ENCODE results near the gene FAM237A. TPM values are rescaled to one million over a fixed set of nuclear protein-coding genes. Genes with fewer than 3 reads are reported as not detected.

FAM237A gene
- total and polyA plus RNA-seq, 2 experiments from 2014 or later: not detected

DNA sequence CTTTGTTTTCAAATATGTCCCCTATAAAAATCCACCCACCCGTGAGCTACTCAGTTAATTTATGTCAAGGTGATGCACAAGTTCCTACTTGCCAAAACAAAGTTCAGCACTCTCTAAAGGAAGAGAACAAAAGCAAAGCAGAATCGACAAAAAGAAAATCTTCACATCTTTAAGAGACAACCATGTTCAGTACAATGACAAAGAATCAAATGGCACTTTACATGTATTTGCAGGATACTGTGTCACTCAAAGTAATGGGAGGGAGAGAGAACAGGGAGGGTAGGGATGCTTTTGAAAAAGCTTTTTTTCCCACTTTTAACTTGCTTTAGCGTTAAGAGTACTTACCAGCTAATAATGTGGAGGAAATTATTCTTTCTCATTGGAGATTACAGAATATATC, 39.0 kb upstream of the FAM237A start:
- no peak overlapping the region for H3K27ac Mint-ChIP-seq

DNA sequence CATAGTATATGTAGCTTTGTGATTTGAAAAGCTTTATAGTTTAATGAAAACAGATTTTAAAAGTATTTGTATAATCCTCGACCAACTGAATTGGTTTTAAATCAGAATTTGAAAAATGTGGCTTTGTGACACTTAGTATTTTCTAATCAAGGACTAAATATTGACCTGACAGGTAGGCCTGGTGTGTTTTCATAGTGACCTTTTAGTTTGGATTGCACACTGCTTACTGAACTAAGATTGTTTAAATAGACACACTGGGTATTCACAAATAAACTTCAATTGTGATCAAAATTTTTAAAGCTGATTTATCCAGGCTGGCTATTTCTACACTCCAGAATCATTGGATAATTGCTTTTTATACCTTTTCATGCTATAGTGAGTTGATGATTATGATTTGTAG, 31.8 kb upstream of the FAM237A start:
- no peak overlapping the region for H3K4me3 Mint-ChIP-seq
- H3K36me3 Mint-ChIP-seq (ENCODE audit: low read depth): peaks cover 3% of the 10 kb centered on the region; the same call in 2 of the 3 replicates
- H3K27me3 Mint-ChIP-seq (ENCODE audit: insufficient read depth, low read depth, poor library complexity): peaks cover 4% of the 10 kb centered on the region
- Histone ChIP-seq H3K36me3 (ENCODE audit: insufficient read depth) (no peaks in the 10 kb centered on the region), H3K27me3 (ENCODE audit: insufficient read depth) (no peaks in the 10 kb centered on the region), H3K4me3 (no peak overlapping the region), H3K4me2 (no peak overlapping the region), H4K20me1 (replicated peaks; ENCODE audit: insufficient read depth) (no peaks in the 10 kb centered on the region), H3F3A (replicated peaks; ENCODE audit: low read depth) (no peaks in the 10 kb centered on the region), H3K9me2 (ENCODE audit: insufficient read depth) (no peaks in the 10 kb centered on the region), H2AFZ (no peak overlapping the region), H3K4me1 (ENCODE audit: insufficient read depth) (no peaks in the 10 kb centered on the region), H3K27ac (ENCODE audit: low read depth) (no peak overlapping the region), H3K79me2 (replicated peaks; ENCODE audit: insufficient read depth) (no peaks in the 10 kb centered on the region)
- no peak for DNase-seq (ENCODE audit: low spot score)
- H3K9me3 Mint-ChIP-seq: no peaks in the 10 kb centered on the region
- peaks cover 2% of the 10 kb centered on the region; the same call in 2 of the 3 replicates for H3K4me1 Mint-ChIP-seq
- TF ChIP-seq ZNF114 (CRISPR knock-in tag; IDR thresholded peaks at IDR 0.05) (no peak), ZNF331 (CRISPR knock-in tag; IDR thresholded peaks at IDR 0.05; ENCODE audit: low read depth) (no peak), STAT1 (IDR thresholded peaks at IDR 0.05; ENCODE audit: unreplicated experiment) (no peak)
- TF ChIP-seq, protein P1, sequence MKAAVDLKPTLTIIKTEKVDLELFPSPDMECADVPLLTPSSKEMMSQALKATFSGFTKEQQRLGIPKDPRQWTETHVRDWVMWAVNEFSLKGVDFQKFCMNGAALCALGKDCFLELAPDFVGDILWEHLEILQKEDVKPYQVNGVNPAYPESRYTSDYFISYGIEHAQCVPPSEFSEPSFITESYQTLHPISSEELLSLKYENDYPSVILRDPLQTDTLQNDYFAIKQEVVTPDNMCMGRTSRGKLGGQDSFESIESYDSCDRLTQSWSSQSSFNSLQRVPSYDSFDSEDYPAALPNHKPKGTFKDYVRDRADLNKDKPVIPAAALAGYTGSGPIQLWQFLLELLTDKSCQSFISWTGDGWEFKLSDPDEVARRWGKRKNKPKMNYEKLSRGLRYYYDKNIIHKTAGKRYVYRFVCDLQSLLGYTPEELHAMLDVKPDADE (IDR thresholded peaks at IDR 0.05): no peak
- H3K27ac Mint-ChIP-seq: no peak overlapping the region
- no peak for ATAC-seq

More for the DNA sequence above, 39.0 kb upstream of the FAM237A start:
- H3K9me2 ChIP-seq (ENCODE audit: insufficient read depth): no peaks in the 10 kb centered on the region
- H2AFZ ChIP-seq: no peak overlapping the region
- H3K27me3 Mint-ChIP-seq (ENCODE audit: insufficient read depth, low read depth, poor library complexity): no peaks in the 10 kb centered on the region
- H3K4me1 Mint-ChIP-seq: peaks cover 3% of the 10 kb centered on the region; the same call in 2 of the 3 replicates
- TF ChIP-seq STAT1 (IDR thresholded peaks at IDR 0.05; ENCODE audit: unreplicated experiment) (no peak), ZNF331 (CRISPR knock-in tag; IDR thresholded peaks at IDR 0.05; ENCODE audit: low read depth) (no peak), EZH2phosphoT487 (IDR thresholded peaks at IDR 0.05; ENCODE audit: unreplicated experiment) (no peak), POLR2AphosphoS5 (IDR thresholded peaks at IDR 0.05; ENCODE audit: low read depth) (no peak), NANOG (IDR thresholded peaks at IDR 0.05; ENCODE audit: borderline replicate concordance) (no peak), CREB1 (CRISPR knock-in tag; IDR thresholded peaks at IDR 0.05; ENCODE audit: low read depth) (no peak), EZH2 (IDR thresholded peaks at IDR 0.05; ENCODE audit: low read depth, unreplicated experiment) (no peak)
- TF ChIP-seq, protein P2, sequence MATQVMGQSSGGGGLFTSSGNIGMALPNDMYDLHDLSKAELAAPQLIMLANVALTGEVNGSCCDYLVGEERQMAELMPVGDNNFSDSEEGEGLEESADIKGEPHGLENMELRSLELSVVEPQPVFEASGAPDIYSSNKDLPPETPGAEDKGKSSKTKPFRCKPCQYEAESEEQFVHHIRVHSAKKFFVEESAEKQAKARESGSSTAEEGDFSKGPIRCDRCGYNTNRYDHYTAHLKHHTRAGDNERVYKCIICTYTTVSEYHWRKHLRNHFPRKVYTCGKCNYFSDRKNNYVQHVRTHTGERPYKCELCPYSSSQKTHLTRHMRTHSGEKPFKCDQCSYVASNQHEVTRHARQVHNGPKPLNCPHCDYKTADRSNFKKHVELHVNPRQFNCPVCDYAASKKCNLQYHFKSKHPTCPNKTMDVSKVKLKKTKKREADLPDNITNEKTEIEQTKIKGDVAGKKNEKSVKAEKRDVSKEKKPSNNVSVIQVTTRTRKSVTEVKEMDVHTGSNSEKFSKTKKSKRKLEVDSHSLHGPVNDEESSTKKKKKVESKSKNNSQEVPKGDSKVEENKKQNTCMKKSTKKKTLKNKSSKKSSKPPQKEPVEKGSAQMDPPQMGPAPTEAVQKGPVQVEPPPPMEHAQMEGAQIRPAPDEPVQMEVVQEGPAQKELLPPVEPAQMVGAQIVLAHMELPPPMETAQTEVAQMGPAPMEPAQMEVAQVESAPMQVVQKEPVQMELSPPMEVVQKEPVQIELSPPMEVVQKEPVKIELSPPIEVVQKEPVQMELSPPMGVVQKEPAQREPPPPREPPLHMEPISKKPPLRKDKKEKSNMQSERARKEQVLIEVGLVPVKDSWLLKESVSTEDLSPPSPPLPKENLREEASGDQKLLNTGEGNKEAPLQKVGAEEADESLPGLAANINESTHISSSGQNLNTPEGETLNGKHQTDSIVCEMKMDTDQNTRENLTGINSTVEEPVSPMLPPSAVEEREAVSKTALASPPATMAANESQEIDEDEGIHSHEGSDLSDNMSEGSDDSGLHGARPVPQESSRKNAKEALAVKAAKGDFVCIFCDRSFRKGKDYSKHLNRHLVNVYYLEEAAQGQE (IDR thresholded peaks at IDR 0.05; ENCODE audit: unreplicated experiment): no peak
- TF ChIP-seq, protein P3, sequence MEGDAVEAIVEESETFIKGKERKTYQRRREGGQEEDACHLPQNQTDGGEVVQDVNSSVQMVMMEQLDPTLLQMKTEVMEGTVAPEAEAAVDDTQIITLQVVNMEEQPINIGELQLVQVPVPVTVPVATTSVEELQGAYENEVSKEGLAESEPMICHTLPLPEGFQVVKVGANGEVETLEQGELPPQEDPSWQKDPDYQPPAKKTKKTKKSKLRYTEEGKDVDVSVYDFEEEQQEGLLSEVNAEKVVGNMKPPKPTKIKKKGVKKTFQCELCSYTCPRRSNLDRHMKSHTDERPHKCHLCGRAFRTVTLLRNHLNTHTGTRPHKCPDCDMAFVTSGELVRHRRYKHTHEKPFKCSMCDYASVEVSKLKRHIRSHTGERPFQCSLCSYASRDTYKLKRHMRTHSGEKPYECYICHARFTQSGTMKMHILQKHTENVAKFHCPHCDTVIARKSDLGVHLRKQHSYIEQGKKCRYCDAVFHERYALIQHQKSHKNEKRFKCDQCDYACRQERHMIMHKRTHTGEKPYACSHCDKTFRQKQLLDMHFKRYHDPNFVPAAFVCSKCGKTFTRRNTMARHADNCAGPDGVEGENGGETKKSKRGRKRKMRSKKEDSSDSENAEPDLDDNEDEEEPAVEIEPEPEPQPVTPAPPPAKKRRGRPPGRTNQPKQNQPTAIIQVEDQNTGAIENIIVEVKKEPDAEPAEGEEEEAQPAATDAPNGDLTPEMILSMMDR (conservative IDR thresholded peaks at IDR 0.05; ENCODE audit: low read depth in 2 of 2): no peak
- H3K9me3 Mint-ChIP-seq: no peaks in the 10 kb centered on the region
- H3K4me3 Mint-ChIP-seq: no peak overlapping the region
- DNase-seq (ENCODE audit: low spot score): no peak
- no peaks in the 10 kb centered on the region for H3K27me3 ChIP-seq (ENCODE audit: insufficient read depth)
- H3K79me2 ChIP-seq (replicated peaks; ENCODE audit: insufficient read depth): no peaks in the 10 kb centered on the region
- no peaks in the 10 kb centered on the region for H3K36me3 Mint-ChIP-seq (ENCODE audit: low read depth)
- H3K36me3 ChIP-seq (ENCODE audit: insufficient read depth): no peaks in the 10 kb centered on the region
- no peaks in the 10 kb centered on the region for H3F3A ChIP-seq (replicated peaks; ENCODE audit: low read depth)
- no peaks in the 10 kb centered on the region for H4K20me1 ChIP-seq (replicated peaks; ENCODE audit: insufficient read depth)
- H3K4me2 ChIP-seq: no peak overlapping the region
- ATAC-seq: no peak
- H3K27ac ChIP-seq (ENCODE audit: low read depth): no peak overlapping the region
- no peak overlapping the region for H3K4me3 ChIP-seq
- peaks cover 5% of the 10 kb centered on the region; the same call in 1 of the 2 replicates for H3K4me1 ChIP-seq (ENCODE audit: insufficient read depth)

Measured in GM23338 (cell line).